Stimulated activated CD8-positive, alpha-beta memory T cell treated with anti-CD3 and anti-CD28 coated beads, Interleukin-7, amount 100 ng/mL, for 1 hour (primary cell): ENCODE results near the gene EPHA10.

ENCODE experiments used
- DNase-seq, 2 donors: peaks; one replicate each; pipeline ENCODE4 v3.0.0-alpha.2; 2020; ENCODE audit warnings: low read depth in 2 of 2

Gene EPHA10

DNA sequence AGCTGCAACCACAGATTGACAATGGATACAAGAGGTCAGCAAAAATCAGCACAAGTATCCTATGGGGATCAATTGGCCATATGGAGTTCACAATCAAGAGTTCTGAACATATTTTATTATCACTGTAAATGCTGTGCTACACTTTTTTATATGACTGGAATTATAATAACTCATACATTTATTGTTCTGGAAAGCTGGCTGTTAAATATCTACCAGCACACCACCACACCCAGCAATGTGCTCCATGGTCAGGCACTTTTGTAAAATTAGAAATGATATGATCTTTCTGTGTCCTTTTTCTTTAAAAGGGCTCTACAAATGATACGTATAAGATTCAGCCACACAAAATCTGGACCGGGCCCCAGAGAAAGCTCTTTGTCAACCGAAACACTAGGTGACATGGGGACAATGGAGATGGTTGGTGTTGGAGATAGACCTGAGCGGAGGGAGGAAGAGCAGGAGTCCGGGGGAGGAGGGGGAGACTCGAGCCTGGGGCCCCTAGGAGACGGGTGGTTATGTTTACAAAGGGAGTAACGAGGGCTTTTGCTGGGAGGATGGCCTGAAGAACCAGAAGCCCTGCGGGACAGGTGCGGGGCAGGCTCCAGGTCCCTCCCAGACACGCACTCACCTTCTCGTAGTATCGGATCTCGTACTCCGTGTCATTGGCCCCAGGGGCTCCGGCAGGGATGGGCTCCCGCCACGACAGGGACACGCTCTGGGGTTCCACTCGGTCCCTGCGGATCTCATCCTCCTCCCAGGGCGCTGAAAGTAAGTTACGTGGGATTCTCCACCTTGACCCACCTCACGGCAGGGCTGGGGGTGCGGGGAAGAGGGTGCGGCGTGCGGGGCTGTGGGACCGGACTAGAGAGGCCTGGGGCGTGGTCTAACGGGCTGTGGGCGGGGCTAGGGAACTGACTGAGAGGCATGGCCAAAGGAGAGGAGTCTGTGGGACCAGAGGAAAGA, 30.0 kb downstream of the EPHA10 start:
- DNase-seq: no peak

DNA sequence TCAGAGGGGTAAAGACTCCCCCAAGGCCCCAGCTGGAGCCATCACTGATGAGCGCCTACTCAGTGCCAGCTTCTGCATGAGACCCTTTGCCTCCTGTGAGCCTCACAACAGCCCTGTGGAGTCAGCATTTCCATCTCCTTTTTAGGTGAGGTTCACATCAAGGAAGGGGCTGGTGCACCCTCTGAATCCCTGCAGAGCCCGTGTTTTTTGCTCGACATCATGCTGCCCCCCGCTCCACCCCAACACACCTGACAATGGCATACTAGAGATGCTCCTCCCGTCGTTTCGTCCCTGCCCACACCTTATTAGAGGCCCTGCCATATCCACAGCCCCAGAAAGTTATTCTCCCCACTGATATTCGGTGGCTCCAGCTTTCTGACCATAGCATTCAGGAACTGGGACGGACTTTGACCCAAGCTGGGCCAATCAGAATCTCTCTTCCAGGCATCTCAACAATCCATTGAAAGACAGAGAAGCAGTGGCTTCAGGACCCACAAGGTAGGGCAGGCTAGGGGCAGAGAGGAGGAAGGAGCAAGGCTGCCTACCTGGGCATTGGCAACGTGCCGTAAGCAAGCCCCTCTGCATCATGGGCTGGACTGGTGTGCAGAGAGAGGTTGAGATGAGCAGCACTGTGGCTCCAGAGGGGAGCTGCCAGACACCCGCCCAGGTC, 32.7 kb downstream of the EPHA10 start:
- DNase-seq: no peak

DNA sequence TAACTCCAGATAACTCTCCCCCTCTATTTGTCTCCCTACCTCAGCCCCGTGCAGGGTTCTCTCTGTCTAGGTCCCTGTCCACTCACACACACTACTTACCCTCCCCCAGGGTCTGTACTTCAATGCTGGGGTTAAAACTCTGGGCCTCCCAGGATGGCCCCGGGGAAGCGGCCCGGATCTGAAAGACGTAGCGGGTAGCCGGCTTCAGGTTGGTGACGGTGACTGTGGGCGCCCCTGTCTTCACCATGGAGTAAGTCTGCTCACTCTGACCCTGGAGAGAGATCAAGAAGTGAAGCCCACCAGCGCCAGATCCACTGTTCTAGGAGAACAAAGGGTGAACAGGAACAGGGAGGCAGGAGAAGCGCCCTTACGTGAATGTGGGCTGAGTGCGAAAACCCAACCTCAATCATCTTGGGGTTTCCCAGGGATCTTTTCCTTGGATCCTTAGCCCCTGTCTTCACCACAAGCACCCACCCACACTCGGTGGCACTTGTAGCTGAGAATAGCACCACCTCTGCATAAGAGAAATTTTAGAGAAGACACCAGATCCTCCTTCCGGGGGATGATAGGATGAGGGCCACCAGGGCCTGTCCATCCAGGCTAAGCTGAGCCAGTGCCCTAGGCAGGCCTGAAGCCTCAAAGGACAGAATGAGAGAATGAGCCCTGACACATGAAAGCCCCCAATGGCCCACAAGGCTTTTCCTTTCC, 33.5 kb downstream of the EPHA10 start:
- no peak for DNase-seq

DNA sequence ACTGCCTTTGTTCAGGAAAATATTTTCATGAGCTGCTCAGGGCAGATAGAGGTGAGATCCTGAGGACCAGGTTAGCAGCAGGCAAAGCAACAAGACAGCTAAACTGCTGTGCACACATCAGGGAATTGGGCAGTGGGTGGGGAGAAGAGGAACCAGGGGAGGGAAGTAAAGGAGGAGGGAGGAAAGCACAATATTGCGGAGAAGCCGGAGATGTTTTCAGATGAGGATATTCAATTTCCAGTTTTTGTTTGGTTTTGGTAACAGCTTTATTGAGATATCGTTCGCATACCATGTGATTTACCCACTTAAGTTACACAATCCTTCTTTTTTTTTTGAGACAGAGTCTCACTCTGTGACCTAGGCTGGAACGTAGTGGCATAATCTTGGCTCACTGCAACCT, 34.5 kb downstream of the EPHA10 start:
- DNase-seq: no peak

DNA sequence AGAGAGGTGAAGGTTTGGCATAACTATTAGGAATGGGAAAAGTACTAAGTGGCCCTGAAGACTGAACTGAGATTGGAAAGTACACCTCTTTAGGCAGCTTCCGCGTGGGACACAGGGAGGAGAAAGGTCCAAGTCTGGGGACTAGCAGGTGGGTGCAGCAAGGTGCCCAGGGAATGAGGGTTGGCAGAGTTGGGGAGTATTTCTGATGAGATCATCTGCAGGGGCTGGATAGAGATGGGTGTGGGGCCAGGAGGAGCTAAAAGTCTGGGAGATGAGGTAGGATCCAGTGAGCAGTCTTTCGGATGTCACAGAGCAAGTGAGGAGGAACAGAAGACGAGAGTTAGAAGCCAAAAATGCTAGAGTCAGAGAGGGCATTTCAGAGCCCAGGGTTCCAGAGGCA, 36.5 kb downstream of the EPHA10 start:
- DNase-seq: no peak

DNA sequence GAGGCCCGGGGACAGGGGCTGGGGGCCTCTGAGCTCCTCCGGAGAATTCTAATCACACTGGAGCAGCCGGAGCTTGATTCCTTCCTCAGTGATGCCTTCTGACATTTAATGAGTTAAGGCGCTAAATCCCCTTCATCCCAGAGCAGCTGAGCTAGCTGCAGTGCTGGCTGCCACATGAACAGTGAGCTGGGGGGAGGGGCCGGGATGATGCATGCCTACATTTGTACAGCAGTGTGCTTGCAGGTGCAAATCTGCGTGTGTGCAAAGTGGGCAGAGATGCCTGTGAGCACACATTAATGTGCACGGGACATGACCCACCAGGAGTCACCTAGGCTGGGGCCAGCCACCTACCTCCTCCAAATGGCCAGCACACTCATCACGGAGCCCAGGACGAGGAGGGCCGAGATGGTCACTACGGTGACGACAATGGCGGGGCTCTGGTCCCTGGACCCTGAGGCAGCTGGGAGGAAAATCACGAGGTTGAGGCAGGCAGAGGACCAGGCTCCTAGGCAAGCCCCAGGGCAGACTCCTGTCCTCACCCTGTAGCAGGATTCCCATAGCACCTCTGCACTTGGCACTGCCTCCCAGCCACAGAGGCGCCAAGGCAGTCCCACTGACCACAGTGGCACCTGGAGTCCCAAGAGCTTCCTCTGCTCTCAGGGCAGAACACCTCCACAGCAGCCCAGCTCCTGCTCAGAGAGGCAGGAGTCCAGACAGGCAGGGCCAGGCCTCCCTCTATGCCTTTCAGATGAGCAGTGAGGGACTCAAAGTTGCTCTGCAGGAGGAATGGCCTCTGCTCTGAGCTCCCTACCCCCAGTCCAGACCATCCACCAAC, 38.0 kb downstream of the EPHA10 start:
- DNase-seq: no peak

DNA sequence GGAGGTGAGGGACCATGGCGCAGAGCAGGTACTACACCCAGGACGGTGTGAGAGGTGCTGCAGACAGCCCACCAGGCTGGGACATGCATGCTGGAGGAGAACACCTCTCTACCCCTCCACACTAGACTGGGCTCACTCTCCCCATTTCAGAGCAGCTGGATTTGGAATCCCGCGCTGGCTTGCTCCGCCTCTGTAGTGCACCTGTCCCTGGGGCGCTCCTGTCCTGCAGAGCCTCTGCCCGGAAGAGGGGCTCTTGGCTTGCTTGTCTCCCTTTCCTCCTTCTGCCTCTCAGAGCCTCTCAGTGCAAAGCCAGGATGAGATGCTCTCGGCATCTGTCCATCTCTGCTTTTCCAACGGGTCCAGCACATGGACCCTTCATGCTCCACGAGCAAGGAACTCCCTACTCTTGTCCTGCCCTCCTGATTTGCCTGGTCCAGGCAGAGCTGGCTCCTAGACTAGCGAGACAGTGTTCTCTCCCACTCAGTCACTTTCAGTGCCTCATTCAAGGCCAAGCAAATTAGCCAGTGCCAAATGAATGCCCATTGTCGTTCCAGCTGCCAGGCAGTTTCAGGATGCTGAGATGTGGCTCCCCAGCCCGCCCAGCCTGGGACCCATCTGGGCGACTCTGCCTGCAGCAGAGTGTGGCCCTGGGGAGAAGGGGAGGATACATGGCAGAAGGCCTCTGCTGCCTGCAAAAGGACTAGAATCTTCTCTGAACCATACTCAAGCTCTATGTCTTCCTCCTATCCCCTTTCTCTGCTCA, 38.9 kb downstream of the EPHA10 start:
- DNase-seq: no peak

DNA sequence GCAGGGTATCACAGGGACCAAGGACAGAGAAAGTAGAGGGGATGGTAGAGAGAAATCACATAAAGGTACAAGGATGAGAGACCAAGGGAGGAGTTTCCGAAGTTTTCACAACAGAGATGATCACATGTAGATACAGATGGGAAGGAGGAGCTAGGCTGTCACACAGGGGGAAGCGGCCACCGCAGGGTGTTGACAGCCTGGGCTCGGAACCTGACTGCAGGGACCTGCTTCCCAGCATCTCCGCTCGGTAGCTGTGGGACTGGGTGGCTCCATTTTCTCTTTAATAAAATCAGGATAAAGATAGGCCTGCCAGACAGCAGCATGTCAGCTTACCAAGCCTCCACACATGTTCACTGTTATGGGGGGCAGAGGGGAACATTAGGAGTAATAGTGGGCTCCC, 40.3 kb downstream of the EPHA10 start:
- no peak for DNase-seq

DNA sequence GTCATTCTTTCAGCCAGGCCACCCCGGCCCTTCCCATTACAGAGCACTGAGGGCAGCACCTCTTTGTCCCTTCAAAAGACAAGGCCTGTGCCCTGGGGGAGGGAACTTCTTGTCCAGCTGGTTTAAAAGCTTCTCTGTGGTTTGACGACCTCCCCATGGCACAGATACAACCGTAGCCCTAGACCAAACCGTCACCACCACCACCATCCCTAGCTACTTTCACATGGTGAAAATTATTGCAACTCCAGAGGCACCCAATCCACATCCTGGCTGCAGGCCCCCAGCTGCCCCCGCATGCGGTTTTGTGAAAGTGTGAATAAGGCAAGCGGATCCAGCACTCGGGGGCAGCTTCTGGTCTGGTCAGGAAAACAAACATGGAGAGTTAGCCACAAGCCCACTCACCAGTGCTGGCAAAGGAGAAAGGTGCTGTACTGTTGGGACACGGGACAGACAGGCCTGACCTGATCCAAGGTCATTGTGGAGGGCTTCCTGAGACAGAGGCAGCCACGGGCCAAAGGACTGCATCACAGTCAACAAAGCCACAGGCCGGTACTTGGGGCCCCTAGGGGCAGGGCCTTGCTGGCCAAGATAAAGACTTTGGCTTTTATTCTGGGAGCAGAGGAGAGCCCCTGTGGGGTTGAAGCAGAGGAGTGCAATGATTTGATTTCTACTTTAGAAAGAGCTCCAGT, 41.4 kb downstream of the EPHA10 start:
- DNase-seq: no peak

DNA sequence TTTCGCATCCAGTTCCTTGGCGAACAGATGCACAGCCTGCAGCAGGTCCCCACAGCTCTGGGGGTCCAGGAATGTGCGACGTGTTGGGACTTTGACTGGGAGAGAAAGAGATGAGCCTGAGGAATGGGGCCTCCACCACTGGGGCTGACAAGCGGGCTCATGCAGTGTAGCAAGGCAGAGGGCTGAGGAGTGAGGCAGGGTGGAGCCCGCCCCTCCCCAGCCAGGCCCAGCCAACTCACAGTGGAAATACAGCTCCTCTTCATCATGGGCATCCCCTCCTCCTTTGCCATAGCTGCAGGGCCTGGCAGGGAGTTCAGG, 41.9 kb downstream of the EPHA10 start:
- DNase-seq: no peak

DNA sequence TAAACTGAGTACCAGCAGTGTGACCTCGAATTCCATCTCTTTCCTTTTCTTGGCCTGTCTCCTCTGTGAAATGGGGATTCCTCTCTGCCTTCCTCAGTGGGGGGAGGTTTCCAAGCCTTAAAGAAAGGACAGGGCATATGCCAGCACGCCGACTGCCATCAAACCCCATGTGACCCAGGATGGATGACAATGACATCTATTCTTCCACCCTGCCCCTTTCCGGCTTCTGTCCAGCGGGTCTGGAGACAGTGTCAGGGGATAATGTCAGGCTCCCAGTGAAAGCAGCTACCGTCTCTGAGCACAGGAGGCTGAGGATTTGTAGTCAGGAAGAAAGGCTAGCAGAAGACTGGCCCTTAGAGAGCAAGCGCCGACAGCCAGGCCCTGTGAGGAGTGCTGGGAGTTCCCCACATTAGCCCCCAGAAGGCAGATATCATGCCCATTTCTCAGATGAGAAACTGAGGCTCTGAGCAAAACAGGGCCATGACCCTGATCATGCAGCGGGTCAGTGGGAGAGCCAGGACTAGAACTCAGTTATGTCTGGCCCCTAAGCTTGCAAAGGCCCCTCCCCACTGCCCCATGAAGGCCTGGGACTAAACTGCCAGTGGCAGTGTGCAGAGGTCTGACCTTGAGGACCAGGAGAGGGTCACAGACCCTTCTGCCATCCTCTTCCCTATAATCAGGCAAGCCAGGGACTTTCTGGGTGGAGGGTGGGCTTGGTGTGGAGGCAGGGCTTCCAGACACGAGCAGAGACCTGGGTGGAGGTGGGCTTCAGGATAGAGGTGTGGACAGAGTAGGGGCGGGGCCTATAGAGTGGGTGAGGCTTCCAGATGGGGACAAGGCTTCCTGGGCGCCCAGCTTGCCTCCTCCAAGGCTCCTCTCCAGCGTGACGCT, 42.5 kb downstream of the EPHA10 start:
- DNase-seq: no peak

DNA sequence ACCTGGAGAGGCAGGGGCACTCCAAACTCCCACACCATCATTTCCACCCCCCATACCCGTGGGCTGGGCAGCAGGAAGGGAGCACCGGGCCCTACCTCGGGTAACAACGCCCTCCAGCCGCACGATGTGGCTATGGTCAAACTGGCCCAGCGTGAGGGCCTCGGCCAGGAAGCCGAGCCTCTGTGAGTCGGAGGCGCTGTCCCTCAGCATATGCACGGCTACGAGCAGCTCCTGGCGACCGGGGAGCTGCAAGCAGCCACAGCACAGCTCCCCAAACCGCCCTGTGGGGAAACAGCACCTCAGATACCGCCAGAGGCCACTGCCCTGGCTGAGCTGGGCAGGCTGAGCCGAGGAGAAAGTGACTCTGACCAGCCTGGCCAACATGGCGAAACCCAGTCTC, 43.4 kb downstream of the EPHA10 start:
- DNase-seq: no peak

DNA sequence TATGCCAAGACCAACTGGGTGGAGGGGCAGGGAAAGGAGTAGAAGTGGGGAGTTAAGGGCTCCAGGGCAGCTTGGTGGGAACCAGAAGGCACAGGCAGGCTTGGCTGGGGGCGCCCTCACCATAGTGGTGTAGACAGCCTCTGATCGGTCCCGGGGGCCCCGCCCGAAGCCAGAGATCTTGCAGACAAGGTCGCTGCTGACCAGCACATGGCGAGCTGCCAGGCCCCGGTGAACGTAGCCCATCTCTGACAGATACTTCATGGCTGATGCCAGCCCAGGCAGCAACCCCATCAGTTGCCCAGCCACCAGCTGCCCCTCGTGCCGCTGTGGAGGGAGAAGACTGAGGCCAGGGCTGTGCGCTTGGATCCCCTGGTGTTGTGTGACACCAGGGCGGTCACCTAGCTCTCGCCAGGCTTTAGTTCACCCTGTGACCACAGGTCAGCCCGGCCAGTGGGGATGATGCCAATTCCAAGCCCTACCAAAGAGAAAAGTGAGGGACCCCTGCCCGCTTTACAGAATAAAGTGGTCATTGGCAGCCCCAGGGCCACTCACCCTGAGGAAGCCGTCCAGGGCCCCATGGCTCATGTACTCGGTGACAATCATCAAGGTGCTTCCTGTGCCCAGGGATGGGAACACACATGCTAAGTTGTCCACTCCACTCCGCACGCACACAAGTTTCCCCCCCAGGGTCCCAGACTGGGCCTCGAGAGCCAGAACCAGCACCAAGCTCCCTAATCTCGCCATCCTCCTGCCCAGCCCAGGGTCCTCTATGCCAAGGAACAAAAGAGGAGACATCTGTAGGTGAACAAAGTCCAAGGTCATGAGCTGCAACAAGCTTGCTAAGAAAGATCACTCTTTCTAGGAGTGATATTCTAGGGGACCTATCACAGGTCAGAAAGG, 44.4 kb downstream of the EPHA10 start:
- no peak for DNase-seq

DNA sequence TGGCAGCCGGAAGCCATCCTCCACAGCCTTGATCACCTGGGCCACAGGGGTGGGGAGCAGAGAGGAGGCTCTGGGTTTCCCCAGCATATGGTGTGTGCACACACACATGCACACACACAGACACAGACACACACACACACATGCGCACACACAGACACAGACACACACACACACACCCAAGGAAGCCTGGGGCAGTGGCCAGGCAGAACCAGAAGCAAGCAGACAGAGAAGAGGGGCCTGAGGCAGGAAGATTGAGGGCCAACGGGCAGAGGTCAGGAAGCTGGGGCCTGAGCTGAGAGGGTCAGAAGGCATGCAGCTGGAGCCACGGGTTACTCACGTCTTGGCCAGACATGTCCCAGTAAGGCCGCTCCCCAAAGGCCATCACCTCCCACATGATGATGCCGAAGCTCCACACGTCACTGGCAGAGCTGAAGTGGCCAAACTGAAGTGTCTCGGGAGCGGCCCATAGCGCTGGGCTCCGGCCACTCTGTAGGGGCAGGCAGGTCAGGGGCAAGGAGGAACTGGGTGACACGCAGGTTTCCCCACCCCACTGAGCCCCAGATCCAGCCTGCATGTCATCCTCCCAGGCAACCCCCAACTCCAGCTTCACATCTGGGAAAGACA, 45.2 kb downstream of the EPHA10 start:
- no peak for DNase-seq

DNA sequence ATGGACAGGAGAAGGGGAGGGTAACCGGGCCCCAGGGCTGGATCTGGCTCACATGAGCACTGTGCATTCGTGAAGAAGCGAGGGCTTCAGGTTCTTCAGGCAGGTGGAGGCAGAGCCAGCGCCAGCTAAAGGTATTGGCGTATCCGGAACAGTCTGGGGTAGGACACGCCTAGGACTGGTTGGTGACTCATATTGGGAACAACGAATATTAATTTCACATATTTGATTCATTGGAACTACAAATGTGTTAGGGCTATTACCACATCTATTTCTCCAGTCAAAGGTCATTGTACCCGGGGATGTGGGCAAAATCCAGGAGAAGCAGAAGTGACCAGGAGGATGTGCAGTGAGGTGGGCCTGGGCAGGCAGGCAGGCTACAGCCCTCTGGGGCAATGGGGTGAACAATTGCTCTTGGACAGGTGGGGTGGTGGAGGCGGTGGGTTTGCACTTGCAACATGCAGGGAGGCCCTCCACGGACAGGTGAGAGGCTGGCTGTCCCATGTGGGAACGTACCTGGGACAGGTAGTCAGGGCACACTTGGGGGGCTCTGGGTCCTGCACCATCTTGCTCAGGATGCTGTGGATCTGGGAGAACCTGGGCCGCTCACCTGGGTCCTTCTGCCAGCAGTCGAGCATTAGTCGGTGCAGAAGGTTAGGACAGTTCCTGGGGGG, 45.9 kb downstream of the EPHA10 start:
- no peak for DNase-seq

DNA sequence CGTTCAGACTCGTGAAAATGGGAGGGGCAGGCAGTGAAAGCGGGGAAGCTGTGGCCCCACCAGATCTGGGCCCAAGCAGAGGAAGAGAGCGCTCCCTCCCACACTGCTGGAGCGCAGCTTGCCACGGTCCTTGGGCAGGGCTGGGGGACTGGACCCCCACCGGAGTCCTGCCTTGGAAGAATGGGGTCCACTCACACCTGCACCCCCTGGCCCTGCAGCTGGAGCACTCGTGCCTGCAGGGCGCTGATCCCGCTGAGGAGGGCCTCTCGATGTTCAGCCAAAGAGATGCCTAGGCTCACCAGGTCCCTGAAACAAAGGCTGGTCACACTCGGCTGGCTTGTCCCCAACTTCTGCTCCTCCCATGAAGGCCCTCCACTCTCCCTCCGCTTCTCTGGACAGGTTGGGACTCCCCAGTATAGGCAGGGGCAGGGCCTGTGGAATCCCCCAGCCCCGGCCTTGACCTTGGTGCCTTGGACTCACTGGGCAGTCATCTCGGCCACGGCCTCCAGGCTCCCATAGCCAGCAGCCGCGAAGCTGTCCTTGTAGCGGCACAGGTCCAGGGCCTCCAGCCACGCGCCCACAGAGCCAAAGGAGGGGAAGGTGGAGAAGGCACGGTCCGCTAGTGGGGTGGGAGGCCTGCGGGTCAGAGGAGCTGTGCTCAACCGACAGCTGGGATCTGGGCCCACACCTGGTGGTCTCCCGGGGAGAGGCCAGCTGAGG, 46.6 kb downstream of the EPHA10 start:
- no peak for DNase-seq

DNA sequence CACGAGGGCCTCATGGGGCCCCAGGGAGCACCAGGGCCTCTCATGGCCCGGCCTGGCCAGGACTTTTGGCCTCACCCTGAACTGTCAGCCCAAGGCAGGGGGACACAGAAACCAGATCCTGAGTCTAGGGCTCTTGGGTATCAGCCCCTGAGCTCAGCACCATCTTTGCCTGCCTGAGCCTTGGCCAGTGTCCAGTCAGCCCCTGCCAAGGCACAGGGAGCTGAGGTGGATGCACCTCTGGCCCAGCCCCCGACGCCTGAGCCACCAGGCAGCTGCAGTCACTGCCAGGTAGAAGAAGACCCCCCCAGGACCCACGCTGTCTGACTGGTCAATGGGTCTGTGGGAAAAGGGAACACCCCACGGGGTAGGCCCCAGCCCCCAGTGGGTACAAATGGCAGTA, 47.3 kb downstream of the EPHA10 start:
- no peak for DNase-seq
